Measurements from ENCODE around the gene TRIM42. TPM values are rescaled to one million over a fixed set of nuclear protein-coding genes. Genes with fewer than 3 reads are reported as not detected.

TRIM42 gene
- total and polyA plus RNA-seq, 2 experiments from 2014 or later, result not detected

- Histone ChIP-seq H3K9me3 (ENCODE audit: low read depth) (no peaks in the 10 kb centered on the region), H3K4me3 (no peak overlapping the region), H3K27ac (no peak overlapping the region), H3K4me1 (ENCODE audit: low read depth) (no peaks in the 10 kb centered on the region), H3K36me3 (no peaks in the 10 kb centered on the region), H3K27me3 (no peaks in the 10 kb centered on the region)
- no peak for DNase-seq (ENCODE audit: low read depth in 1 of 2, low spot score in 1 of 2)
- TF ChIP-seq, protein P1, sequence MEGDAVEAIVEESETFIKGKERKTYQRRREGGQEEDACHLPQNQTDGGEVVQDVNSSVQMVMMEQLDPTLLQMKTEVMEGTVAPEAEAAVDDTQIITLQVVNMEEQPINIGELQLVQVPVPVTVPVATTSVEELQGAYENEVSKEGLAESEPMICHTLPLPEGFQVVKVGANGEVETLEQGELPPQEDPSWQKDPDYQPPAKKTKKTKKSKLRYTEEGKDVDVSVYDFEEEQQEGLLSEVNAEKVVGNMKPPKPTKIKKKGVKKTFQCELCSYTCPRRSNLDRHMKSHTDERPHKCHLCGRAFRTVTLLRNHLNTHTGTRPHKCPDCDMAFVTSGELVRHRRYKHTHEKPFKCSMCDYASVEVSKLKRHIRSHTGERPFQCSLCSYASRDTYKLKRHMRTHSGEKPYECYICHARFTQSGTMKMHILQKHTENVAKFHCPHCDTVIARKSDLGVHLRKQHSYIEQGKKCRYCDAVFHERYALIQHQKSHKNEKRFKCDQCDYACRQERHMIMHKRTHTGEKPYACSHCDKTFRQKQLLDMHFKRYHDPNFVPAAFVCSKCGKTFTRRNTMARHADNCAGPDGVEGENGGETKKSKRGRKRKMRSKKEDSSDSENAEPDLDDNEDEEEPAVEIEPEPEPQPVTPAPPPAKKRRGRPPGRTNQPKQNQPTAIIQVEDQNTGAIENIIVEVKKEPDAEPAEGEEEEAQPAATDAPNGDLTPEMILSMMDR (IDR thresholded peaks at IDR 0.05; ENCODE audit: low read depth, low read length), result no peak
Measured at GRCh38 chr3:140717921-140718320, 40.1 kb downstream of the TRIM42 start.

- H3K27ac ChIP-seq, result no peak overlapping the region
- no peak overlapping the region for H3K4me3 ChIP-seq
- DNase-seq (ENCODE audit: low read depth in 1 of 2, low spot score in 1 of 2), result no peak
- H3K9me3 ChIP-seq (ENCODE audit: low read depth), result no peaks in the 10 kb centered on the region
- H3K27me3 ChIP-seq, result no peaks in the 10 kb centered on the region
- TF ChIP-seq, protein P1 (IDR thresholded peaks at IDR 0.05; ENCODE audit: low read depth, low read length), result no peak
- H3K36me3 ChIP-seq, result no peaks in the 10 kb centered on the region
- no peaks in the 10 kb centered on the region for H3K4me1 ChIP-seq (ENCODE audit: low read depth)
Measured at GRCh38 chr3:140719841-140720614, 42.2 kb downstream of the TRIM42 start.

DNA sequence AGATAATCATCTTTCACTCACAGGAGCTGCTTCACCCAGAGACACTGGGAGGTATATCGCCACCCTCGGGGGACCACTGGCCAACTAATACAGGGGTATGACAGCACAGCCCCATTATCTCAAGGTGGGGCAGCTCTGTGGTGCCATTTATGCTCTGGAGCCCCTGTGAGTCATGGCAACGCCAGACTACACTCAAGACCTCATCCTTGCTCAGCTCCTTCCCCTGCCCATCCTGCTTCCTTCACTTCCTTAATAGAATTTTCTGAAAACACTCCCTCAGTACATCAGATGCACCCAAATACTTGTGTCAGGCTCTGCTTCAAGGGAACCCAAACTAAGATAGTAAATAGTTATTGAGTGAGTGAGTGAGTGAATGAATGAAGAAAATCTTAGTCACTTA lies 45.7 kb downstream of the TRIM42 start:
- no peaks in the 10 kb centered on the region for H3K36me3 ChIP-seq
- TF ChIP-seq, protein P1 (IDR thresholded peaks at IDR 0.05; ENCODE audit: low read depth, low read length), result no peak

GRCh38 chr3:140724856-140725812 lies 47.3 kb downstream of the TRIM42 start:
- Histone ChIP-seq H3K36me3 (no peaks in the 10 kb centered on the region), H3K9me3 (ENCODE audit: low read depth) (no peaks in the 10 kb centered on the region), H3K4me3 (no peak overlapping the region), H3K27me3 (peaks cover 2% of the 10 kb centered on the region), H3K27ac (no peak overlapping the region), H3K4me1 (ENCODE audit: low read depth) (no peaks in the 10 kb centered on the region)
- DNase-seq (ENCODE audit: low read depth in 1 of 2, low spot score in 1 of 2), result no peak
- TF ChIP-seq, protein P1 (IDR thresholded peaks at IDR 0.05; ENCODE audit: low read depth, low read length), result no peak

More for the DNA sequence above, 45.7 kb downstream of the TRIM42 start:
- no peak overlapping the region for H3K27ac ChIP-seq
- H3K9me3 ChIP-seq (ENCODE audit: low read depth), result no peaks in the 10 kb centered on the region
- H3K27me3 ChIP-seq, result peaks cover 2% of the 10 kb centered on the region
- H3K4me3 ChIP-seq, result no peak overlapping the region
- no peaks in the 10 kb centered on the region for H3K4me1 ChIP-seq (ENCODE audit: low read depth)
- DNase-seq (ENCODE audit: low read depth in 1 of 2, low spot score in 1 of 2), result no peak

GRCh38 chr3:140726066-140726465 lies 48.2 kb downstream of the TRIM42 start:
- no peaks in the 10 kb centered on the region for H3K4me1 ChIP-seq (ENCODE audit: low read depth)
- no peak overlapping the region for H3K27ac ChIP-seq
- no peak for DNase-seq (ENCODE audit: low read depth in 1 of 2, low spot score in 1 of 2)
- no peaks in the 10 kb centered on the region for H3K9me3 ChIP-seq (ENCODE audit: low read depth)
- TF ChIP-seq, protein P1 (IDR thresholded peaks at IDR 0.05; ENCODE audit: low read depth, low read length), result no peak
- H3K4me3 ChIP-seq, result no peak overlapping the region
- H3K36me3 ChIP-seq, result no peaks in the 10 kb centered on the region
- peaks cover 2% of the 10 kb centered on the region for H3K27me3 ChIP-seq

Data from cardiac muscle cell (in vitro differentiated cells and primary cell).